K562 treated with DMSO at 1 percent for 24 hours (cell line): Measurements from ENCODE around the gene TUBA4A. TPM values are rescaled to one million over a fixed set of nuclear protein-coding genes. Genes with fewer than 3 reads are reported as not detected.

Source experiments
- total RNA-seq: library from RNA; unstranded; fragments of 300-600 nt; gene quantifications from 2 replicates; pipeline ENCODE4 v1.2.3, GENCODE V29; 2022; ENCODE audit warnings: low read depth; ENCODE audit not compliant: insufficient read depth

TUBA4A gene
- 88.8 and 98.5 TPM in 2 replicates for total RNA-seq

DNA sequence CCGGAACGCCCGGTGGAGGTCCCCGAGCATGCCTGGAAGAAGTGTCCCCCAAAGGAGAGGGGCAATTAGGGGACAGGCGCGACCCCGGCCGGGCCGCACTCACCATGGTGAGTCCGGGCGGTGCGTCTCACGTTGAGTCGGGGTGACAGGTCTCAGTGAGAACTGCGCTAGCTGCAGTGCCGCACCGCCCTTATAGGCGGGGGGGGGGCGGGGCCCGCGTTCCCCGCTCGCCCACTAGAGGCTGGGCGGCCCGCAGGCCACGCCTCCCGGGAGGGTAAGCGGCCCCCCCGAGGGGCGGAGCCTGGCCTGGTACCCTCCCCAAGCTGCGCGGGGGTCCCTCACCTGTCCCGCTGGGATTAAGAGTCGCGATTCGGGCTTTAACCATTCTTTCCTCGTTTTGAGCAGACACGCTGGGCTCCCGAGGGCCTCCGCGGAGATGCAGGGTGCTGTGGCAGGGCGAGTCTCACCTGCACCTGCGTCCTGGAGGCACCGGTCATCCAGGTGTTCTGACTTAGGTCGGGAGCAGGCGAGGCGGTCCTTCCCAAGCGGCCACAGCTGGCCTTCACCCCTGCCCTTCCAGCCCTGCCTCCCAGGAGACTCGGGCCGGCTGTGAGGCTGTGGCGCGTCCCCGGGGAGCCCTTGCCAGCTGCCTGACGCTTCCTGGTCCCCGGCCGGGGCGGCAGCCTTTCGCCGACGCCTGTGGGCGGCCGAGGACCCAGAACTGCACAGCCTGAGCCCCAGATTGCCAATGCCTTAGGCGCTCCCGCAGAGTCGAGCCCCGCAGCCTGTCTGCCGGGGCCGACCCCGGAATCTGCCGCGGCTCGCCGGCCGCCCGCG, at the start of gene TUBA4A:
Gene TUBA4A, minus strand, starts transcription at position 166 of the 837 bp plus-strand sequence. Its CDS starts 60 bp downstream, at position 106.

GRCh38 chr2:219279151-219279915, 25.6 kb upstream of the TUBA4A start, which contains the start of gene DNAJB2:
Gene DNAJB2, plus strand, starts transcription at chr2:219279366. Its CDS starts 468 bp downstream, at chr2:219279834.

DNA sequence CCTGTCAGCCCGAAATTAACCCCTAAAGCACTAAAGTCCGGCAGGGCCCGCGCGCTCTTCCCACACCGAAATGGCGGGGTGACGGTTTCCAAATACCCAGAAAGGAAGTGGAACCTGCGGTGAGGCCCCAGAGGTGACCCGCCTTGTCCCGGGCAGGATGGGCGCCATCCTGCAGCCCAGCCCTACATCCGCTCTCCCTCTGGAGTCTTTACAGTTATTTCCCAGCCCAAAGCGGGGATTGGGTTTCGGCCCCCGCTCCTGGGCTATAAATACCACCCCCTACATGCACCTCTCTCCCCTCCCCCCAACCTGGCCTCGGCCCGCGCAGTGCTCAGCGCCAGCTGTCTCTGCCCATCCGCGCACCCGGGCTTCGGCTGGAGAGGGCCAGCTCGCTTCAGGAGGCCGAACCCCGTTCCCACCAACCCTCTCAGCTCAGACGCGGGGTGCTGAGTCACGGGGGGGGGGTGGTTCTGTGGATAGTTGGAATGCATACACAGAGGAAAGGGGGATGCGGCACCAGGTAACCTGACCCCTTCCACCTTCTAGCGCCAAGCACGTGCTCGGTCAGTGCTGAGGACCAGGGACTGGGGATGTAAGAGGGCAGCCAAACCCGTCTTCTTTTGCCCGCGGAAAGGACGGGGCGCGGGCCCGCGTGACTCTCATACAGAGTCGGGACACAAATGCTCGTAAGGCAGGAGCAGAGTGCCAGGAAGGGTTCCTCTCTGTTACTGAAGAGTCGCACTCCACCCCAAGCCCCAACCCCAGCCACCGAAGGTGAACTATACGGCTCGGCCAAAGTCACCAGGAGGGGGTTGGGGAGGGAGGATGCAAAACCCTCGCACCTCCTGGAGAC, 592 bp downstream of the TUBA4A start, which contains the start of gene TUBA4B:
Gene TUBA4B, plus strand, starts transcription at position 344 of the 853 bp plus-strand sequence. Its CDS starts 165 bp downstream, at position 509.

DNA sequence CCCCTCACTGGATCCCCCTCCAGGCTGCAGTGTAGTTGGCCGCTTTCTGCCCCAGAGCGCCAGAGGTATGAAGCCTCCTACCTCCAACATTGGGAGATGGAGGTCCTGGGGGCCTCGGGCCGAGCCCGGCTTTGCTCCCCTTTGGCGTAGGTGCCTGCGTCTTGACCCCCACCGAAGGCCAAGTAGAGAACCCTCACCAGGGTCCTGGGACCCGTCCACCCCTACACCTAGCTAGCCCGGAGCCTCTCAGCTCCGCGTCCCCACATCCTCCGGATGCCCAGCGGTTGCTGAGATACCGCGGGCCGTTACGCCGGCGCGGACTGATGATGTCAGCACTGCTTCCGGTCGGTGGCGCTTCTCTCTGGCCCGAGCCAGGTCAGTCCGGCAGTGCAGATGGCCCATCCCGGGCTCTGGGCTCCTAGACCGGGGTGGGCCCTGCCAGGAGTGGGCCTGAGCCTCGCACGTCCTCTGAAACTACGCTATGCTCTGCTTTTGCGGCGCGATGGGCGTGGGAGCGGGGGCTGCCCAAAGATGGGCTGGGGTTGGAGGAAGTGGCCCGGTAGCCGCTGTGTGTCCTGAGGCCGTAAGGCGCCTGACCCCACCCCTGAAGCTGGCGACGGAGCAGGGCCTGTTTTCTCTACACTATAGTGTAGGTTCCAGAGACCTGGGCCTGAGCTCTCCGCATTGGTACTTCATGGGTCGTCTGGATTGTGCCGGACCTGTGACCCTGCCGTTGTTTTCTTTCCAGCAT, 8.4 kb downstream of the TUBA4A start, which contains the start of the genes GLB1L and STK16:
Gene GLB1L, minus strand, starts transcription at position 297 of the 751 bp plus-strand sequence. CDS start 1,871 bp downstream, outside the sequence.
Gene STK16, plus strand, starts transcription at position 332 of the 751 bp plus-strand sequence. CDS start 521 bp downstream, outside the sequence.

GRCh38 chr2:219229305-219230058, 24.2 kb downstream of the TUBA4A start, which contains the start of the genes ANKZF1 and ATG9A:
Gene ANKZF1, plus strand, starts transcription at chr2:219229806. Its CDS starts 452 bp downstream, at chr2:219230258.
Gene ATG9A, minus strand, starts transcription at chr2:219229636. Its CDS starts 1,612 bp downstream, at chr2:219228024.

GRCh38 chr2:219218732-219219701, 34.7 kb downstream of the TUBA4A start, which contains the start of gene ABCB6:
Gene ABCB6, minus strand, starts transcription at chr2:219218958. Its CDS starts 285 bp downstream, at chr2:219218673.

GRCh38 chr2:219206328-219207133, 47.2 kb downstream of the TUBA4A start, which contains the start of gene ZFAND2B:
Gene ZFAND2B, plus strand, starts transcription at chr2:219206782. Its CDS starts 206 bp downstream, at chr2:219206988.

Other genes with a start within 250 kb of the TUBA4A start
- gene CFAP65, start 212.4 kb downstream of the TUBA4A start, total RNA-seq, result not detected in 2 replicates
- not detected in 2 replicates for gene IHH, start 193.0 kb downstream of the TUBA4A start, total RNA-seq
- gene NHEJ1, start 93.1 kb downstream of the TUBA4A start, total RNA-seq, result 12.2 and 12.3 TPM in 2 replicates
- gene SLC23A3, start 83.9 kb downstream of the TUBA4A start, total RNA-seq, result 0.38 and 0.43 TPM in 2 replicates
- gene CNPPD1, start 77.0 kb downstream of the TUBA4A start, total RNA-seq, result 65.7 and 71.2 TPM in 2 replicates
- 34.7 and 36.3 TPM in 2 replicates for gene RETREG2, start 75.6 kb downstream of the TUBA4A start, total RNA-seq
- 39.5 and 43.7 TPM in 2 replicates for gene ZFAND2B, start 47.1 kb downstream of the TUBA4A start, total RNA-seq
- gene ABCB6, start 35.0 kb downstream of the TUBA4A start, total RNA-seq, result 21.7 and 26.6 TPM in 2 replicates
- 39.6 and 40.5 TPM in 2 replicates for gene ATG9A, start 24.3 kb downstream of the TUBA4A start, total RNA-seq
- 27.6 and 28.6 TPM in 2 replicates for gene ANKZF1, start 24.1 kb downstream of the TUBA4A start, total RNA-seq
- gene GLB1L, start 8.5 kb downstream of the TUBA4A start, total RNA-seq, result 5.0 and 5.2 TPM in 2 replicates
- gene STK16, start 8.4 kb downstream of the TUBA4A start, total RNA-seq, result 19.6 and 19.8 TPM in 2 replicates
- not detected in 2 replicates for gene TUBA4B, start 675 bp downstream of the TUBA4A start, total RNA-seq
- 34.4 and 41.9 TPM in 2 replicates for gene DNAJB2, start 25.4 kb upstream of the TUBA4A start, total RNA-seq
- gene PTPRN, start 55.5 kb upstream of the TUBA4A start, total RNA-seq, result 0.42 TPM in 1 of 2 replicates, not detected in the other
- gene RESP18, start 78.8 kb upstream of the TUBA4A start, total RNA-seq, result not detected in 2 replicates
- 73.1 and 77.1 TPM in 2 replicates for gene DNPEP, start 134.0 kb upstream of the TUBA4A start, total RNA-seq
- gene DES, start 164.5 kb upstream of the TUBA4A start, total RNA-seq, result 21.0 TPM in 2 replicates
- 13.5 and 19.0 TPM in 2 replicates for gene SPEG, start 180.9 kb upstream of the TUBA4A start, total RNA-seq
- gene GMPPA, start 245.0 kb upstream of the TUBA4A start, total RNA-seq, result 162 and 187 TPM in 2 replicates